Rectal smooth muscle tissue (tissue), 1 donor: ENCODE data around the gene IQCH.

Experiments
- H3K27ac ChIP-seq: one replicate; pipeline ENCODE4 v1.7.0; 2013; ENCODE audit warnings: low read depth, low read length, inconsistent platforms
- H3K27me3 ChIP-seq: one replicate; pipeline ENCODE4 v1.7.0; 2013; ENCODE audit warnings: low read length; ENCODE audit not compliant: control insufficient read depth, insufficient read depth
- H3K36me3 ChIP-seq: one replicate; pipeline ENCODE4 v1.7.0; 2013; ENCODE audit warnings: low read length; ENCODE audit not compliant: control insufficient read depth, insufficient read depth
- H3K4me1 ChIP-seq: one replicate; pipeline ENCODE4 v1.7.0; 2013; ENCODE audit warnings: low read length; ENCODE audit not compliant: control insufficient read depth, insufficient read depth
- H3K4me3 ChIP-seq: one replicate; pipeline ENCODE4 v1.7.0; 2013; ENCODE audit warnings: low read length
- H3K9ac ChIP-seq: one replicate; pipeline ENCODE4 v1.7.0; 2013; ENCODE audit warnings: low read length

IQCH gene

GRCh38 chr15:67511606-67512005 is 257.0 kb downstream of the IQCH start:
- H3K9ac ChIP-seq = no peak overlapping the region
- H3K36me3 ChIP-seq = peaks cover 10% of the 10 kb centered on the region
- H3K4me1 ChIP-seq = no peaks in the 10 kb centered on the region
- H3K4me3 ChIP-seq = no peak overlapping the region
- no peaks in the 10 kb centered on the region for H3K27me3 ChIP-seq
- H3K27ac ChIP-seq = no peak overlapping the region

- Histone ChIP-seq H3K27me3 (no peaks in the 10 kb centered on the region), H3K4me3 (no peak overlapping the region), H3K4me1 (no peaks in the 10 kb centered on the region), H3K27ac (no peak overlapping the region), H3K36me3 (peaks cover 10% of the 10 kb centered on the region), H3K9ac (no peak overlapping the region)
Observed at GRCh38 chr15:67512140-67512539, 257.6 kb downstream of the IQCH start.

DNA sequence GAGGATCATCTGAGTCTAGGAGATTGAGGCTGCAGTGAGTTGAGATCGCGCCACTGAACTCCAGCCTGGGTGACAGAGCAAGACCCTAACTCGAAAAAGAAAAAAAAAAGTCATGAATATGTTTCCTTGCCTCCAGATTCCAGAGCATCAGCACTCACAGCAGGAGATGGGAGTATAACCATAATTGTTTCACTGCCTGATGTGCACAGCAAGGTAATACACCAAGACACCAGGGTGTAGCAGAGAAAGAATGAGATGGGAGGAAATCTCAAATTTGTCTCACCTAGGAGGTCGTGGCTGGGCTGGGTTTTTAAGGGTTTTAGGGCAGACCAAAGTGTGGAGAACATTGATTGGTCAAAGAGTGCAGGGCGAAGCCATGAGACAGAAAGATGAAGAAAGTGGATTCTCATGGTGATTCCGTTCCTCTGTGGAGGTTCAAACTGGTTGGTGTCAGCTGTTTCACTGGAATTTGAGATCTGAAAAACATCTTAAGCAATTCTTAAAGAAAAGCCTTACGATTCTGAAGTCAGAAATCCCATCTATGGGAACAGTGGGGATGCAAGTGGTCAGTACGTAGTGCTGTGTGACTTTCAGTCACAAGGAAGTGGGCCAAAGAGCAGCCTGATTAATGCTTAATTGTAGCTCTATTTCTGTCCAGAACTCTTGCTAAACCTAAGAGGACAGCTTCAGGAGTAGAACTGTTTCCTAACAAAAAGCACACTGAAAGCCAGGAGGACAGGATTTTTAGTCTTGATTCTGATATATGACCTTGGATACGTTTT is 258.5 kb downstream of the IQCH start:
- H3K27ac ChIP-seq = no peak overlapping the region
- no peaks in the 10 kb centered on the region for H3K4me1 ChIP-seq
- peaks cover 10% of the 10 kb centered on the region for H3K36me3 ChIP-seq
- no peaks in the 10 kb centered on the region for H3K27me3 ChIP-seq
- no peak overlapping the region for H3K9ac ChIP-seq
- no peak overlapping the region for H3K4me3 ChIP-seq

GRCh38 chr15:67515090-67515489 is 260.5 kb downstream of the IQCH start:
- Histone ChIP-seq H3K36me3 (peaks cover 10% of the 10 kb centered on the region), H3K27me3 (no peaks in the 10 kb centered on the region), H3K4me1 (no peaks in the 10 kb centered on the region), H3K27ac (no peak overlapping the region), H3K9ac (no peak overlapping the region), H3K4me3 (no peak overlapping the region)

- Histone ChIP-seq H3K9ac (no peak overlapping the region), H3K27ac (no peak overlapping the region), H3K27me3 (no peaks in the 10 kb centered on the region), H3K4me1 (no peaks in the 10 kb centered on the region), H3K4me3 (no peak overlapping the region), H3K36me3 (peaks cover 10% of the 10 kb centered on the region)
Observed at GRCh38 chr15:67515557-67515956, 261.0 kb downstream of the IQCH start.

DNA sequence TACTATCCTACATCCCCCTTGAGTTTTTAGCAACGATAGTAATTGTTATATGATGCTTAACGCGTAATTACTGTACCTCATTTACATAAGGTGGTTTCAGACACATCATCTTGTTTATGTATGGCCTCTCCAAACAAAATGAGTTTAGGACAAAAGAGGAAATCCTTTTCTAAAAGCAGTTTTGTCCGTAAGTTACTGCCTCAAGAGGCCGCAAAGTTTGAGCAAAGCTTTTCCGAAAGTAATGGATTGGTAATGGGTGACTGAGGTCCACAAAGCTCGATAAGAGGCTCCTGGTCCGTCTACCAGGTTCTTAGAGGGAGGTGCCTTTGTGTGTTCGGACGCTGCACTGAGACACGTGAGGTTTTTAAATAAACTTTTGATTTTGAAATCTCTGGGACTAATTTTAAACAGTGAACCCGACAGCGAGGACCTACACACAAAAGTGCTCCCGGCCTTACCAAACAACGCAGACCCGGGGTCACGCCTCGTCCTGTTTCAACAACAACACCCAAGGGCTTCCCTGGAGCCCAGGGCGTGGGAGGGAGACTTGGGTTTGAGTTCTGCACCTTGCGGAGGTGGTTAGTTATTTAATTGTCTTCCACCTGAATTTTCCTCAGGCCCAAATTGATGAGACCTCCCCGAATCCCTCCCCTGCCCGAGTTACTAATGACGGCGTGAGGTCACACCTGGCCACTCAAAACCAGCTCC is 265.9 kb downstream of the IQCH start:
- H3K4me1 ChIP-seq = no peaks in the 10 kb centered on the region
- peak overlapping the region; percentile 91 for H3K4me3 ChIP-seq
- no peaks in the 10 kb centered on the region for H3K36me3 ChIP-seq
- peak overlapping the region; percentile 94 for H3K27ac ChIP-seq
- H3K27me3 ChIP-seq = no peaks in the 10 kb centered on the region
- H3K9ac ChIP-seq = peak overlapping the region; percentile 38

DNA sequence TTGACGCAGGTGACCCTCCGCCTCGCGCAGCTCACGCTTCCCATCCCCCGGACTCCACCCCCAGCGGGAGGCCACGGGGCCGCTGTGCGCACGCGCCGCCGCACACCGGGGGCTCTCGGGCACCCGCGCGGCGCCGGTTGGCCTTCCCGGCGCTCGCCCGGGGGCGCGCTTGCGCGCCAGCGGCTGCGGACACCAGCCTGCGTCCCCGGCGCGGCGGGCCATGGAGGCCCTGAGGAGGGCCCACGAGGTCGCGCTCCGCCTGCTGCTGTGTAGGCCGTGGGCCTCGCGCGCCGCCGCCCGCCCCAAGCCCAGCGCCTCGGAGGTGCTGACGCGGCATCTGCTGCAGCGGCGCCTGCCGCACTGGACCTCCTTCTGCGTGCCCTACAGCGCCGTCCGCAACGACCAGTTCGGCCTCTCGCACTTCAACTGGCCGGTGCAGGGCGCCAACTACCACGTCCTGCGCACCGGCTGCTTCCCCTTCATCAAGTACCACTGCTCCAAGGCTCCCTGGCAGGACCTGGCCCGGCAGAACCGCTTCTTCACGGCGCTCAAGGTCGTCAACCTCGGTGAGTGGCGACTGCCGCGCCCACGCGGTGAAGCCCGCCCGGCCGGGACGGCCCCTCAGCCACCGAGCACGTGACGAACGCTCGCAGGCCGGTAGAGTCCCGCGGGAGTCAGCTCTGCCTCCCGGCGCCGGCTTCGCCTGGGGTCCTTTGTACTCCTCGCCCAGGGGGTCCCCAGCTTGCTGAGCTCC is 266.6 kb downstream of the IQCH start, which contains the start of gene C15orf61:
TSS of gene C15orf61 (plus strand) at position 103 of the 754 bp plus-strand sequence. CDS start at position 221, 118 bp downstream.
- Histone ChIP-seq H3K4me1 (no peaks in the 10 kb centered on the region), H3K36me3 (no peaks in the 10 kb centered on the region)

DNA sequence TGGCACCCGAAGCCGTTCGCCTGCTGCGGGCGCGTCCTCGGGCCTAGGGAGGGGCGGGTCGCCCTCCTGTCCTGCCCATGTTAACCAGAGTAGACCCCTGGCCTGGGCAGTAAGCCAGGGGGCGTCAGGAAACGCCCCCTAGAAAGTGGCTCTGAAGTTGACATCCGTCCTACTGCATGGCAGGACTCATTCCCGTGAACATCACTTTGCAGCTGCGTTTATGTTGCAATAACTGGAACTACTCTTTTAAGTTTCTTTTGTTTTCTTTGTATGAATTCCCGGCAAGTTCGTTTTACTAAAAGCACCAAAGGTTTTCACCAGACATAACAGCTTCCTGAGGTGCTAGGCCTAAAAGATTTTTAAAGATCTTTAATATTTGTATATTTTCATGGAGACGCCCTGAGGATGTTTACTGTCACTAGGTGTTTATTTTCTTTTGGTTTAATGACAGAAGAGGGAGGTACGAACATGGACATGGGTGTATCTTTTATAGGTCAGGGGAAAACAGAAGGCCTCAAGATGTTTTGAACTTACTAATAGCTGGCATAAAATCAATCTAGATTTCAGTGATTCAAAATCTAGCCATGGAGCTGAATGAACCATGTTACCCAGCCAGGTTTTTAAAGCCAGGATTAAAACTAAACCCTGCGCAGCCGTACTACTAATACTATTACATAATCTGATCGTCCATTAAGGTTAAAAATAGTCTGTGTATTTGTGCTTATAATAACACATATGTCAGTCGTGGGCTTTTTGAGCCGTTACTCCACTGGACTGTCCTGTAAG is 267.4 kb downstream of the IQCH start:
- peak overlapping the region; percentile 87 for H3K9ac ChIP-seq
- no peaks in the 10 kb centered on the region for H3K36me3 ChIP-seq
- peak overlapping the region; percentile 91 for H3K4me3 ChIP-seq
- H3K4me1 ChIP-seq = no peaks in the 10 kb centered on the region
- peak overlapping the region; percentile 94 for H3K27ac ChIP-seq
- H3K27me3 ChIP-seq = no peaks in the 10 kb centered on the region

More for the DNA sequence above, 266.6 kb downstream of the IQCH start, which contains the start of gene C15orf61:
- Histone ChIP-seq H3K27ac (peak within 1 kb of the TSS; percentile 94), H3K27me3 (no peaks in the 10 kb centered on the region), H3K4me3 (peak within 1 kb of the TSS; percentile 91), H3K9ac (peak within 1 kb of the TSS; percentile 87)

DNA sequence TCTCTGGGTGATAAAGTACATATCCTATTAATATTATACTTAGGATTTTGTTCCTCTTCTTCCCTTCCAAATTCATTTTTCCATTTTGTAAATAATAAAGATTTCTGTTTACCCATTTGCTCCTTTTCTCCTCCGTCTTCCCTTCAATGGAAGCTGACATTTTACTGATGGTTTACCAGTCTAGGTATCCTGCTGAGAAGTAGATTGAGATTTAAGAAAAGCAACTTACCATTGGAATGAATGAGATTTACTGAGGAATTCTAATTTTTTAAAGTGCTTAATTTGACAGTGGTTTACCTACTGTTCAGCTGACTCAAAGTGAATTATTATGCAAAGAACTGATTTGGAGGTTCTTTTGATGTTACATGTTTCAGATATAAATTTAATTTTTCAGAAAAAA is 268.7 kb downstream of the IQCH start:
- Histone ChIP-seq H3K27ac (no peak overlapping the region), H3K4me1 (no peaks in the 10 kb centered on the region), H3K9ac (no peak overlapping the region), H3K27me3 (no peaks in the 10 kb centered on the region), H3K36me3 (no peaks in the 10 kb centered on the region), H3K4me3 (no peak overlapping the region)

- no peak overlapping the region for H3K9ac ChIP-seq
- no peaks in the 10 kb centered on the region for H3K4me1 ChIP-seq
- no peaks in the 10 kb centered on the region for H3K36me3 ChIP-seq
- H3K27me3 ChIP-seq = no peaks in the 10 kb centered on the region
- no peak overlapping the region for H3K27ac ChIP-seq
- H3K4me3 ChIP-seq = no peak overlapping the region
Observed at GRCh38 chr15:67524235-67524634, 269.6 kb downstream of the IQCH start.

DNA sequence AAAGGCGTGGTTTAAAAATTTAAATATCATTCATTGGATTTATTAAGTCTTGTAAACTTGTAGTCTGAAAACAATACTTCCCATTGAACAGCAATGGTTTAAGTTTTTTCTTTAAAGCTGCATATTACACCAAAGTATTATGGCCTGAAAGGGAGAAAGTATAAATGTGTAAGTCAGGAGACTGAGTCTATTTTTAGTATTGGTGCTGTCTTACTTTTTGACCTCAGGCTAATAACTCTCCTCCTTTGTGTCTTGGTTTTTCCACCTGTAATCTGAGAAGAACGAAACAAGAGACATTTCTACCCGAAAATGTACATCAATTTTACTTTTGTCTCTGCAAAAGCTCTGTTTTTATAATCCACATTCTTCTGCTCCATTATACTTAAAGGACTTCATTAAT is 273.9 kb downstream of the IQCH start:
- H3K36me3 ChIP-seq = no peaks in the 10 kb centered on the region
- H3K4me1 ChIP-seq = no peaks in the 10 kb centered on the region
- no peak overlapping the region for H3K4me3 ChIP-seq
- no peak overlapping the region for H3K9ac ChIP-seq
- no peak overlapping the region for H3K27ac ChIP-seq
- H3K27me3 ChIP-seq = no peaks in the 10 kb centered on the region
